K562 (cell line): ENCODE results near the gene PTCH2. TPM values are rescaled to one million over a fixed set of nuclear protein-coding genes. Genes with fewer than 3 reads are reported as not detected.

Experiments
- ATAC-seq: fragments of 200-7000 bp; cut with Tn5 transposase; 3 replicates; pipeline ENCODE4 v1.9.1; 2020; ENCODE audit warnings: moderate library complexity
- BruUV-seq: library from RNA; stranded (reverse); fragments of 400-500 nt; replicated peaks from 2 replicates; lab custom pipeline; 2021; lab: Mats Ljungman, UMichigan
- CTCF ChIA-PET: fragments of 300-600 bp; formaldehyde crosslinking; extraction: SDS; loops from one replicate; lab custom pipeline; 2021; ENCODE audit warnings: low intra/inter-chr PET ratio; lab: Yijun Ruan, JAX
- POLR2A ChIA-PET: fragments of 300-600, 350-650 bp; sonication (Branson Sonifier 250); formaldehyde crosslinking; extraction: SDS; loops from one replicate; lab custom pipeline; 2021; ENCODE audit warnings: antibody characterized with exemption, inconsistent platforms; lab: Yijun Ruan, JAX
- DNase-seq, 4 experiments: peaks; one replicate each; pipeline versions ENCODE4 v3.0.0 to v3.0.0-alpha.2; 2011 to 2018; ENCODE audit warnings: low spot score in 3 of 4, mixed read lengths in 3 of 4; ENCODE audit errors: extremely low read depth in 1 of 4
- FAIRE-seq: peaks from 2 replicates; lab custom pipeline; 2011; peaks lifted over from hg19 to GRCh38; lab: Jason Lieb, UNC
- H2AFZ ChIP-seq: 2 replicates; pipeline ENCODE4 v1.6.0; 2011; ENCODE audit warnings: low read depth, low read length, control low read depth, inconsistent platforms
- H3K27ac ChIP-seq: fragments of 200-600 bp; 3 replicates; pipeline ENCODE4 v1.8.0; 2011; ENCODE audit warnings: low read depth, mild to moderate bottlenecking, control low read depth, inconsistent platforms, low read length, moderate library complexity, mixed read lengths; ENCODE audit errors: extremely low read depth
- H3K27me3 ChIP-seq, 2 experiments: fragments of 300-600 bp in 1 of 2; 2 replicates in 1 of 2; 3 replicates in 1 of 2; pipeline versions ENCODE4 v1.6.0 to v1.8.0; 2011; ENCODE audit warnings: inconsistent platforms in 2 of 2, low read length in 2 of 2, mild to moderate bottlenecking in 1 of 2, mixed read lengths in 1 of 2, moderate library complexity in 1 of 2; ENCODE audit not compliant: control insufficient read depth in 2 of 2, insufficient read depth in 2 of 2
- H3K36me3 ChIP-seq: fragments of 300-600 bp; 3 replicates; pipeline ENCODE4 v1.8.0; 2011; ENCODE audit warnings: mild to moderate bottlenecking, low read length, inconsistent platforms; ENCODE audit not compliant: control insufficient read depth, insufficient read depth
- H3K4me1 ChIP-seq, 2 experiments: fragments of 200-600 bp in 1 of 2; replicated peaks in 1 of 2; 2 replicates in 1 of 2; 3 replicates in 1 of 2; pipeline versions ENCODE4 v1.5.1 to v1.8.0; 2011; ENCODE audit warnings: inconsistent platforms in 2 of 2, low read length in 2 of 2, mild to moderate bottlenecking in 1 of 2, mixed read lengths in 1 of 2, moderate library complexity in 1 of 2; ENCODE audit not compliant: control insufficient read depth in 2 of 2, insufficient read depth in 2 of 2
- H3K4me2 ChIP-seq: 2 replicates; pipeline ENCODE4 v1.6.1; 2011; ENCODE audit warnings: low read length, control low read depth, inconsistent platforms, mixed read lengths; ENCODE audit not compliant: insufficient read depth
- H3K4me3 ChIP-seq: fragments of 200-600 bp; sonication (generic), shearing (Covaris generic); 2 replicates; pipeline ENCODE4 v1.5.1; 2016; ENCODE audit warnings: control low read depth, inconsistent platforms
- H3K79me2 ChIP-seq: fragments of 200-600 bp; 3 replicates; pipeline ENCODE4 v1.8.0; 2011; ENCODE audit warnings: low read length, inconsistent platforms; ENCODE audit not compliant: control insufficient read depth, insufficient read depth
- H3K9ac ChIP-seq, 2 experiments: 2 replicates each; pipeline versions ENCODE4 v1.6.0 to v1.6.1; 2011; ENCODE audit warnings: low read depth in 2 of 2, low read length in 2 of 2, control low read depth in 1 of 2, inconsistent platforms in 1 of 2, mild to moderate bottlenecking in 1 of 2, mixed read lengths in 1 of 2; ENCODE audit not compliant: insufficient read depth in 1 of 2
- H3K9me1 ChIP-seq: one replicate; pipeline ENCODE4 v1.6.0; 2011; ENCODE audit warnings: inconsistent platforms, mild to moderate bottlenecking, low read length, moderate library complexity; ENCODE audit not compliant: control insufficient read depth, insufficient read depth
- H3K9me3 ChIP-seq: replicated peaks from 2 replicates; pipeline ENCODE4 v1.5.1; 2011; ENCODE audit warnings: low read depth, low read length, inconsistent platforms; ENCODE audit not compliant: control insufficient read depth, insufficient read depth
- H4K20me1 ChIP-seq: replicated peaks from 2 replicates; pipeline ENCODE4 v1.6.1; 2011; ENCODE audit warnings: low read length, inconsistent platforms, mixed read lengths; ENCODE audit not compliant: control insufficient read depth, insufficient read depth
- EP400 ChIP-seq: fragments of 450-650 bp; IDR thresholded peaks from 2 replicates; pipeline ENCODE4 v1.6.1; 2017; ENCODE audit warnings: antibody characterized with exemption, mild to moderate bottlenecking, moderate library complexity
- ETS1 ChIP-seq: conservative IDR thresholded peaks from 2 replicates; pipeline ENCODE4 v1.6.1; 2011; ENCODE audit warnings: low read depth, mild to moderate bottlenecking, low read length; ENCODE audit not compliant: control insufficient read depth
- HMG20A ChIP-seq: fragments of 450-650 bp; formaldehyde crosslinking; conservative IDR thresholded peaks from 2 replicates; pipeline ENCODE4 v1.4.0; 2020; ENCODE audit warnings: mild to moderate bottlenecking, mixed read lengths
- KDM2B ChIP-seq: fragments of 250-450 bp; sonication (Bioruptor Pico); IDR thresholded peaks from 2 replicates; pipeline ENCODE4 v1.8.0; 2021; ENCODE audit warnings: mild to moderate bottlenecking, moderate library complexity
- MYBL2 ChIP-seq, 2 experiments: fragments of 450-650 bp in 1 of 2; sonication (generic) in 1 of 2; formaldehyde crosslinking in 1 of 2; IDR thresholded peaks; 2 replicates each; pipeline versions ENCODE4 v1.6.1 to v1.8.1; 2017 to 2022; ENCODE audit warnings: borderline replicate concordance in 1 of 2, inconsistent platforms in 1 of 2, low read depth in 1 of 2, mild to moderate bottlenecking in 1 of 2, missing genetic modification reagents in 1 of 2, moderate library complexity in 1 of 2
- SNRNP70 ChIP-seq: fragments of 200-400 bp; formaldehyde crosslinking; optimal IDR thresholded peaks from 2 replicates; pipeline ENCODE3; 2017; ENCODE audit warnings: low read depth, low read length
- SPI1 ChIP-seq: IDR thresholded peaks from 2 replicates; pipeline ENCODE4 v1.6.1; 2011; ENCODE audit warnings: low read depth, low read length, control low read depth, borderline replicate concordance
- ZBTB17 ChIP-seq: fragments of 450-650 bp; formaldehyde crosslinking; IDR thresholded peaks from 2 replicates; pipeline ENCODE4 v1.4.0; 2020; ENCODE audit warnings: mild to moderate bottlenecking
- ZNF518B ChIP-seq: fragments of 250-450 bp; sonication (Bioruptor Pico); IDR thresholded peaks from 2 replicates; pipeline ENCODE4 v1.5.0; 2021; ENCODE audit warnings: mild to moderate bottlenecking, moderate library complexity
- WGBS: fragments of 100-300 bp; shearing (Covaris generic); methylation state at CpG from one replicate; pipeline ENCODE4 v1.1.6; 2016; ENCODE audit warnings: low coverage, mixed read lengths; ENCODE audit not compliant: insufficient coverage; ENCODE audit errors: missing lambda C conversion rate; 5-methylcytosine and 5-hydroxymethylcytosine counted together
- in situ Hi-C: fragments of 300-500 bp; cut with MboI; formaldehyde crosslinking; loops from 4 replicates; pipeline ENCODE4 v1.15.0; 2018; ENCODE audit warnings: inconsistent platforms, mixed read lengths
- intact Hi-C: fragments of 100-400 bp; cut with micrococcal nuclease; formaldehyde crosslinking; loops from 2 replicates; pipeline ENCODE4 v1.14.2; 2022
- polyA plus RNA-seq, 8 experiments: library from polyadenylated mRNA; depleted of rRNA in 4 of 8; stranded (reverse) in 5 of 8; unstranded in 3 of 8; fragments of >200 nt; fragmentation: Nextera tagmentation in 2 of 8; fragmentation: Illumina TruSeq in 1 of 8; extraction: Ambion mirVana in 2 of 8; extraction: Trizol in 1 of 8; gene quantifications; 2 replicates each; pipeline versions ENCODE4 v1.2.1 to v1.2.3, GENCODE V29; 2011 to 2014; ENCODE audit warnings: inconsistent platforms in 1 of 8, missing spikeins in 1 of 8
- total RNA-seq, 7 experiments: library from RNA; depleted of rRNA in 6 of 7; stranded (reverse); fragments of >200 nt in 6 of 7; fragmentation: Illumina TruSeq in 2 of 7; extraction: Trizol in 2 of 7; gene quantifications; 2 replicates each; pipeline versions ENCODE4 v1.2.1 to v1.2.3, GENCODE V29; 2011 to 2021; ENCODE audit warnings: low replicate concordance in 1 of 7
- TF ChIP-seq, protein P1 (sequence below): IDR thresholded peaks from 2 replicates; pipeline ENCODE4 v1.6.1; 2011; ENCODE audit warnings: borderline replicate concordance, low read depth, mild to moderate bottlenecking, moderate library complexity, low read length; ENCODE audit not compliant: insufficient read depth, poor library complexity, severe bottlenecking
- TF ChIP-seq, protein P2 (sequence below), 3 experiments: IDR thresholded peaks in 2 of 3; conservative IDR thresholded peaks in 1 of 3; 2 replicates each; pipeline ENCODE4 v1.5.1; 2011 to 2012; ENCODE audit warnings: low read length in 3 of 3, mild to moderate bottlenecking in 3 of 3, control low read depth in 2 of 3, improper control_type of control experiment in 1 of 3, inconsistent platforms in 1 of 3, low read depth in 1 of 3, mixed read lengths in 1 of 3, moderate library complexity in 1 of 3; ENCODE audit not compliant: insufficient read depth in 2 of 3

The PTCH2 gene
- total and polyA plus RNA-seq, 9 of the 15 experiments (the other 6 are each of a cell fraction or from before 2014, with no cell fraction given): 0.15 to 27.3 (median 0.48) TPM; not detected in 1

- in situ Hi-C loops (no loop called here), intact Hi-C loops (no loop called here)
- Histone ChIP-seq H3K9me3 (no peaks in the 10 kb centered on the region), H4K20me1 (no peaks in the 10 kb centered on the region), H3K27ac (no peak overlapping the region), H3K9ac (no peak overlapping the region), H3K27me3 (no peaks in the 10 kb centered on the region), H2AFZ (no peak overlapping the region), H3K4me1 (peaks cover 0 to 1% of the 10 kb centered on the region in 2 experiments; a peak in 2 of 5 replicates), H3K4me3 (no peak overlapping the region), H3K79me2 (no peaks in the 10 kb centered on the region), H3K36me3 (peaks cover 24% of the 10 kb centered on the region; the same call in 2 of the 3 replicates), H3K4me2 (no peak overlapping the region), H3K9me1 (no peaks in the 10 kb centered on the region)
- ChIA-PET POLR2A (interaction anchor here (0.5 to 4.1 kb wide), 11 partner anchors 10 to 238 kb away, joined by 3 to 16 read pairs (median 3); partner anchors contain the start of genes PLK3 and RNU5D-1), CTCF (no interaction called here)
- DNase-seq (no peak), FAIRE-seq (no peak), ATAC-seq (no peak)
- WGBS: 83% methylated on average over 7 of the region's 7 CpGs
- BruUV-seq: no TSS peak
- TF ChIP-seq ZNF518B: no peak
- TF ChIP-seq MYBL2 (IDR thresholded peaks at IDR 0.05; ENCODE audit: low read depth): no peak
- no peak for TF ChIP-seq MYBL2 (CRISPR knock-in tag; IDR thresholded peaks at IDR 0.05; ENCODE audit: borderline replicate concordance)
- no peak for TF ChIP-seq HMG20A
- TF ChIP-seq, protein P1, sequence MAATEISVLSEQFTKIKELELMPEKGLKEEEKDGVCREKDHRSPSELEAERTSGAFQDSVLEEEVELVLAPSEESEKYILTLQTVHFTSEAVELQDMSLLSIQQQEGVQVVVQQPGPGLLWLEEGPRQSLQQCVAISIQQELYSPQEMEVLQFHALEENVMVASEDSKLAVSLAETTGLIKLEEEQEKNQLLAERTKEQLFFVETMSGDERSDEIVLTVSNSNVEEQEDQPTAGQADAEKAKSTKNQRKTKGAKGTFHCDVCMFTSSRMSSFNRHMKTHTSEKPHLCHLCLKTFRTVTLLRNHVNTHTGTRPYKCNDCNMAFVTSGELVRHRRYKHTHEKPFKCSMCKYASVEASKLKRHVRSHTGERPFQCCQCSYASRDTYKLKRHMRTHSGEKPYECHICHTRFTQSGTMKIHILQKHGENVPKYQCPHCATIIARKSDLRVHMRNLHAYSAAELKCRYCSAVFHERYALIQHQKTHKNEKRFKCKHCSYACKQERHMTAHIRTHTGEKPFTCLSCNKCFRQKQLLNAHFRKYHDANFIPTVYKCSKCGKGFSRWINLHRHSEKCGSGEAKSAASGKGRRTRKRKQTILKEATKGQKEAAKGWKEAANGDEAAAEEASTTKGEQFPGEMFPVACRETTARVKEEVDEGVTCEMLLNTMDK: no peak
- TF ChIP-seq ZBTB17: no peak
- no peak for TF ChIP-seq ETS1
- TF ChIP-seq, protein P2, sequence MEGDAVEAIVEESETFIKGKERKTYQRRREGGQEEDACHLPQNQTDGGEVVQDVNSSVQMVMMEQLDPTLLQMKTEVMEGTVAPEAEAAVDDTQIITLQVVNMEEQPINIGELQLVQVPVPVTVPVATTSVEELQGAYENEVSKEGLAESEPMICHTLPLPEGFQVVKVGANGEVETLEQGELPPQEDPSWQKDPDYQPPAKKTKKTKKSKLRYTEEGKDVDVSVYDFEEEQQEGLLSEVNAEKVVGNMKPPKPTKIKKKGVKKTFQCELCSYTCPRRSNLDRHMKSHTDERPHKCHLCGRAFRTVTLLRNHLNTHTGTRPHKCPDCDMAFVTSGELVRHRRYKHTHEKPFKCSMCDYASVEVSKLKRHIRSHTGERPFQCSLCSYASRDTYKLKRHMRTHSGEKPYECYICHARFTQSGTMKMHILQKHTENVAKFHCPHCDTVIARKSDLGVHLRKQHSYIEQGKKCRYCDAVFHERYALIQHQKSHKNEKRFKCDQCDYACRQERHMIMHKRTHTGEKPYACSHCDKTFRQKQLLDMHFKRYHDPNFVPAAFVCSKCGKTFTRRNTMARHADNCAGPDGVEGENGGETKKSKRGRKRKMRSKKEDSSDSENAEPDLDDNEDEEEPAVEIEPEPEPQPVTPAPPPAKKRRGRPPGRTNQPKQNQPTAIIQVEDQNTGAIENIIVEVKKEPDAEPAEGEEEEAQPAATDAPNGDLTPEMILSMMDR (IDR thresholded peaks at IDR 0.05 in 2 of 3, conservative IDR thresholded peaks at IDR 0.05 in 1 of 3; ENCODE audit: insufficient read depth in 2 of 3, low read depth in 1 of 3, low read length in 3 of 3): no peak
- TF ChIP-seq KDM2B (CRISPR knock-in tag): no peak
- TF ChIP-seq EP400: no peak
- TF ChIP-seq SPI1: no peak
- TF ChIP-seq SNRNP70: no peak
Observed at GRCh38 chr1:44848456-44849181, 5.6 kb upstream of the PTCH2 start.
